ENCODE data around the gene SIPA1L2.
"Not testable (repeated sequence)": the region's sequence is repeated elsewhere in the genome, so short reads cannot be mapped to it uniquely, and the experiment has no call there.

SIPA1L2 gene

GRCh38 chr1:232615306-232615800, 14.6 kb downstream of the SIPA1L2 start:
- DNase-seq: no peak

DNA sequence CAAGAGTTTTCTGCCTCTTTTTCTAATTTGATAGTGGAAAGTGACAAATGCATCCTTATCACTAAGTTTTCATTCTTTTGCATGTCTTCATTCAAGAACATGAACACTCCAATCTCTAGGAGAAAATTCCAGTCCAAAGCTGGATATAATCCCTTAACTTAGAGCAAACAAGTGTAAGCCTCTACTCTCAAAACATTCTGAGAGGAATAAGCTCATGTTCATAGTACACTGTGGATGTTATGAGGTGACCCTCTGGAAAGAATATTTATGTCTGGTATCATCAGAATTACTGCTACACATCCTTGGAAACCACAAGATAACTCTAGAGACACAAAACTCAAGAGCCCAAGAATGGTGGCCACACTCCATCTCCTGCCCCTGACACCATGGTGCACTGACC, 15.1 kb downstream of the SIPA1L2 start:
- no peak for DNase-seq

GRCh38 chr1:232613752-232614381, 16.1 kb downstream of the SIPA1L2 start:
- no peak for DNase-seq

GRCh38 chr1:232612836-232613235, 17.1 kb downstream of the SIPA1L2 start:
- not testable (repeated sequence) for DNase-seq

- DNase-seq: no peak
Measured at GRCh38 chr1:232611834-232612233, 18.1 kb downstream of the SIPA1L2 start.

DNA sequence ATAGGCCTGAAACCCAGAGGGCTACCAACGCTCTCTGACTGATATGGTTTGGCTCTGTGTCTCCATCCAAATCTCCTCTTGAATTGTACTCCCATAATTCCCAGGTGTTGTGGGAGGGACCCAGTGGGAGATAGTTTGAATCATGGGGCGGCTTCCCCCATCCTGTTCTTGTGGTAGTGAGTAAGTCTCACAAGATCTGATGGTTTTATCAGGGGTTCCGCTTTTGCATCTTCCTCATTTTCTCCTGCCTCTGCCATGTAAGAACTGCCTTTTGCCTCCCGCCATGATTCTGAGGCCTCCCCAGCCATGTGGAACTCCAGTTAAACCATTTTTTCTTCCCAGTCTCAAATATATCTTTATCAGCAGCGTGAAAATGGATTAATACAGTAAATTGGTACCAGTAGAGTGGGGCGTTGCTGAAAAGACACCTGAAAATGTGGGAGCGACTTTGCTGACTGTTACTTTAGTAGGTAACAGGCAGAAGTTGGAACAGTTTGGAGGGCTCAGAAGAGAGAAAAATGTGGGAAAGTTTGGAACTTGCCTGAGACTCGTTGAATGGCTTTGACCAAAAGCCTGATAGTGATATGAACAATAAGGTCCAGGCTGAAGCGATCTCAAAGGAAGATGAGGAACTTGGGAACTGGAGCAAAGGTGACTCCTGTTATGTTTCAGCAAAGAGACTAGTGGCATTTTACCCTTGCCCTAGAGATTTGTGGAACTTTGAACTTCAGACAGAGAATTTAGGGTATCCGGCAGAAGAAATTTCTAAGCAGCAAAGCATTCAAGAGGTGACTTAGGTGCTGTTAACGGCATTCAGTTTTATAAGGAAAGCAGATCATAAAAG, 18.8 kb downstream of the SIPA1L2 start:
- not testable (repeated sequence) for DNase-seq

GRCh38 chr1:232610192-232610901, 19.6 kb downstream of the SIPA1L2 start:
- DNase-seq: no peak

- DNase-seq: no peak
Measured at GRCh38 chr1:232608427-232608826, 21.5 kb downstream of the SIPA1L2 start.

DNA sequence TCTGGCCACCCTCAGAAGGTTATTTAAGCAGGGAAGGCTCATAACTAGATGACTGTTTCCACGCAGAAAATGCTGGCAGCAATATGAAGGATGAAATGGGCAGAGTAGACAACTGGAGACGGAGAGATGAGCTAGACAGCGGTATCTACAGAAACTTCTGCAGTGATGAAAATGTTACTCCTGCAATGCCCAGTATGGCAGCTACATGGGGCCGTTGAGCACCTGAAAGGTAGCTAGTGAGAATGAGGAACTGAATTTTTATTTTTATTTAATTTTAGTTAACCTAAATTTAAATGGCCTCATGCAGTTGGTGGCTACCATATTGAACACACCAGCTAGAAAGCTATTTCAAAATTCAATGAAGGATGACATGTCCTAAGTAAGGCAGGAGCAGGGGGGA, 27.3 kb downstream of the SIPA1L2 start:
- DNase-seq: no peak

DNA sequence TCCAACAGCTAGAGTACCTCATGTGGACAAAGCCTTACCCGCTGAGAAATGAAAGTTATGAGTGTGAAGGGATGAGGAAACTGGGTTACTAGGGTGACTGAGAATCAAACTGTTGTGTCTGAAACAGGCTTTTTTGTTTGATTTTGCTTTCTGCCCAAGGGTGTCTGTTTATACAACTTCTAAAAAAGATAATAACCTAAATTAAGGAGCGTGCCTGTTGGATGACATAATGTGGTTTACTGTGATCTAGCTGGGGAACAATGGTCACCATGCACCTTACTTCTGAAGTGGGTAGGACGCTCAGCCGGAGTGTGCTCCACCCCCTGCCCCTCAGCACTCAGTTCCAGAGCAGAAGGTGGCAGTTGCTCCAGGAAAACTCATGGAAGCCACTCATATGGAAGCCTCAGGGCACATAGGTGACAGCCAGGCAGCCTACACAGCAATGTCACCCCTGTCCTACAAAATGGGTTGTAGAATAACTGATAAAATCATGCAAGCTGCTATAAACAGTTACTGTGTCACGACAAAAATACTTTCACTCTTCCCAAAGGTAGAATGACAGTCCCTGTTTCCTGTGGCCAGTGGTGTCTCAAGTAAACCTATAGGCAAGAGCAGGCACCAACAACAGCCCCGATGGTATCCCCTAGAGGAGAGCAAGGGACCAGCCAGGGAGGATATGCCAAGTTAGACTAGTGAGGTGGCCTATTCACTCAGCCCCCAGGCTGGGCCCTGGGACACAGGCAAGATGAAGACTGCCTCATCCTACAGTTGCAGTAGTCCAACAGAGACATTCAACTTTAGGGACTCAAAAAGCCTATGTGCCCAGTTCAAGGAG, 29.3 kb downstream of the SIPA1L2 start:
- no peak for DNase-seq

DNA sequence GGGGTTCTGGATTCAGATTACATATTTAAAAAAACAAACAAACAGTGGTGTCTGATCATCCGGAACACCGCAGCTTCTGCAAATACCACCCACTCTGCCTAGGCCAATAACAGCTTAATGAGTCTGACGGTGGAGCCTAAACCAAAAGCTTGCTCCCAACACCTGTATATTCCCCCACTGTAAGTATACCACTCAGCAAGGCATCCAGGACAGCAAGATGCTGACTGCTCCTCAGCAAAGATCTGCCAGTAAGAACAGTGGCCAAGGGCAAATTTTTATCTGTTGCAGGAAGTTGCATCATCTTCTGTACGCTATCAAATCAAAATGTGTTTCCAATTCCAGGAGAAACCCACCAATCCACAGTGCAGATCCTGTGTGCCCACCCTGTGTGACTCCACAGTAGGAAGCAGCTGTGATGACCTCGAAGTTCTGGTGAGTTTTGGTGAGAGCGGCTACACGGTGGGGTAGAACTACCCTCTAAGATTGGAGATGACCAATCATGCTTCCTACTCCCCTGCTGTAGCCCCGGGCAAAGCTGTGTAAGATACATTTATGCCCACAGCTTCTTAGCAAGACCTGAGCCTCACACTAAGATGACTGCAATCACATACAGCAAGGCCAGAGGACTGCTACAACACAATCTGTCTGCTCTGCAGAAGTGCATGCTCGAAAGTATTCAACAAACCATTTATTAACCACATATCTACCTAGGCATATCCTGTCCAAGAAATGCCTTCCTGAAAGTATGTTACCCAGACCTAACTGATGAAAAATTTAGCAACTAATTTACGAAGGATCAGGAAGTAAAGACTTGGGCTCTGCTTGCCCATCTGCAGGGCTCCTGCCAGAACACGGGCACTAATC, 30.5 kb downstream of the SIPA1L2 start:
- peak; percentile 6 for DNase-seq

- no peak for DNase-seq
Measured at GRCh38 chr1:232598837-232599177, 31.1 kb downstream of the SIPA1L2 start.

- no peak for DNase-seq
Measured at GRCh38 chr1:232598133-232598532, 31.8 kb downstream of the SIPA1L2 start.

DNA sequence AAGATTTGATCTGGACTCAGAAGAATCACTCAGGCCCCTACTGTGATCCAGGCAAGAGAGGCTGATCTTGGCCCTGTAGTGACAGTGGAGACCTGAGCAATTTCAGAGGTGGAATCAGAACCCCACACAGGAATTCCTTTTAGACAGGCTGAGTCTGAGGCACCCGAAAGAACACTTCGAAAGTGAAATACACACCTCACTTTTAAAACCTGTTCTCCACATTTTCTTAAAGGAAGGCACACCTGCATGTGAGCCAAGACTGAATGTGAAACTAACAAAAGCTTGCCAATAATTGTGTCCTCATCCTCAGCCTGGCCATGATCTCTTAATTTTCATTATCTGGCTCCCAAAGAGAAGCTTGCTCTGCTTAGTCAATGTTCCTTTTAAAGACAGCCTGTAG, 32.2 kb downstream of the SIPA1L2 start:
- no peak for DNase-seq

- no peak for DNase-seq
Measured at GRCh38 chr1:232596666-232597303, 33.1 kb downstream of the SIPA1L2 start.

- no peak for DNase-seq
Measured at GRCh38 chr1:232594768-232595698, 34.9 kb downstream of the SIPA1L2 start.

- no peak for DNase-seq
Measured at GRCh38 chr1:232593717-232594502, 36.0 kb downstream of the SIPA1L2 start.

GRCh38 chr1:232591344-232591743, 38.6 kb downstream of the SIPA1L2 start:
- no peak for DNase-seq

DNA sequence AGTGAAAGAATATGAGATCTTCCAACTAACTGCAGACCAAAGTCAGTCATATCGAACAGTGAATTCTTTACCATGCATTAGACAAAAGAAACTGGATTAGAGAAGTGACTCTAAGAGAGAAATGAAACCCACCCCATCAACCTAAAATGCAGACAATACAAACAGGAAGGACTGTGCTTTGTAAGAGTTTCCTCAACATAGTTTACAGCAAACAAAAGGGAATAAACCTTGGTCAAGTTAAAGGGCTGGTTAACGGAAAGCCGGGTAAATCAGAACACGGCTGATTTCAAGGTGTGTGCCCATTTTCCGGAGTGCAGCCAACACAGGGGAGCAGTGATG, 39.2 kb downstream of the SIPA1L2 start:
- DNase-seq: no peak

Measured in hematopoietic multipotent progenitor cell treated with erythropoietin and hydrocortisone succinate and interleukin-3 and kit ligand, for 8 days (in vitro differentiated cells).